ENCODE data around the gene STT3B.

DNA sequence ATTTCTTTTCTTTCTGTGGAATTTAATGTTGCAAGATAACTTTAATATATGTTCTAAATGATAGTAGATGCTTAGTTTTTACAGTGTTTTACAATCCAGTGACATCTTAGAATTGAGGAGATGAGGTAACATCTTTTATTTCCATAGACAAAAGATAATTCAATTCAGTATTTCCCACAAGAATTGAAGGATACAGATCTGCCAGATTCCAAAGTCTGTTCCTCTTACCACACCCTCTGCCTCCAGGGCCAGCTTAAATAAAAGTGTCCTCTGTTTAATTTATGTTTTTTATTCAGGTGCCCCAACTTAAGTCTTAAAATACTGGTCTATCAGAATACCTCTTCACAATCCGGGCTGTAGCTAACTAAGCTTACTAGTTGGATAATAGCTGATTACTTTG lies 6.5 kb downstream of the STT3B start:
- no peak for TF ChIP-seq EZH2phosphoT487 (IDR thresholded peaks at IDR 0.05; ENCODE audit: borderline replicate concordance, low read length)
- TF ChIP-seq, protein P1, sequence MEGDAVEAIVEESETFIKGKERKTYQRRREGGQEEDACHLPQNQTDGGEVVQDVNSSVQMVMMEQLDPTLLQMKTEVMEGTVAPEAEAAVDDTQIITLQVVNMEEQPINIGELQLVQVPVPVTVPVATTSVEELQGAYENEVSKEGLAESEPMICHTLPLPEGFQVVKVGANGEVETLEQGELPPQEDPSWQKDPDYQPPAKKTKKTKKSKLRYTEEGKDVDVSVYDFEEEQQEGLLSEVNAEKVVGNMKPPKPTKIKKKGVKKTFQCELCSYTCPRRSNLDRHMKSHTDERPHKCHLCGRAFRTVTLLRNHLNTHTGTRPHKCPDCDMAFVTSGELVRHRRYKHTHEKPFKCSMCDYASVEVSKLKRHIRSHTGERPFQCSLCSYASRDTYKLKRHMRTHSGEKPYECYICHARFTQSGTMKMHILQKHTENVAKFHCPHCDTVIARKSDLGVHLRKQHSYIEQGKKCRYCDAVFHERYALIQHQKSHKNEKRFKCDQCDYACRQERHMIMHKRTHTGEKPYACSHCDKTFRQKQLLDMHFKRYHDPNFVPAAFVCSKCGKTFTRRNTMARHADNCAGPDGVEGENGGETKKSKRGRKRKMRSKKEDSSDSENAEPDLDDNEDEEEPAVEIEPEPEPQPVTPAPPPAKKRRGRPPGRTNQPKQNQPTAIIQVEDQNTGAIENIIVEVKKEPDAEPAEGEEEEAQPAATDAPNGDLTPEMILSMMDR (conservative IDR thresholded peaks at IDR 0.05; ENCODE audit: low read depth, low read length), result no peak
